ENCODE results near the gene FRAT2.
"Not testable (repeated sequence)": the region's sequence is repeated elsewhere in the genome, so short reads cannot be mapped to it uniquely, and the experiment has no call there.

The FRAT2 gene

DNA sequence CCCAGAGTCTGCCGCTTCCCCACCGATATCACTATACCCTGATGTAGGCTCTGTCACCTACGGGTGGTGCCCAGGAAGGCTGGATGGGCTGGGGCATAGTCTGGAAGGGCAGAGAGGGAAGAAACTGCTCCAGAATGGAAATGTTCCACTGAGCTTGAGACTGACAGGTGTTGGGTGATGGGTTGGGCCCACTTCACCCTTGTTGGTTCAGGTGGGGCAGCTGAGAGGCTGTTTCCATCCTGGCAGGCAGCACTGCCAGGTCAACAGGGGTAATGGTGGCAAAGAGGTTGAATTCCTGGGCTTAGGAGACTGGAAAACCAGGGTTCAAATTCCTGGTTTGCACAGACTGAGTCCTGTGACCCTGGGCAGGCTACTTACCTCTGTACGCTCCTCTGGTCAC is 28.5 kb upstream of the FRAT2 start:
- no peak for TF ChIP-seq POLR2A (IDR thresholded peaks at IDR 0.05; ENCODE audit: low read length)
- no peak for TF ChIP-seq GATA1 (IDR thresholded peaks at IDR 0.05; ENCODE audit: low read depth, low read length)
- no peak for DNase-seq

DNA sequence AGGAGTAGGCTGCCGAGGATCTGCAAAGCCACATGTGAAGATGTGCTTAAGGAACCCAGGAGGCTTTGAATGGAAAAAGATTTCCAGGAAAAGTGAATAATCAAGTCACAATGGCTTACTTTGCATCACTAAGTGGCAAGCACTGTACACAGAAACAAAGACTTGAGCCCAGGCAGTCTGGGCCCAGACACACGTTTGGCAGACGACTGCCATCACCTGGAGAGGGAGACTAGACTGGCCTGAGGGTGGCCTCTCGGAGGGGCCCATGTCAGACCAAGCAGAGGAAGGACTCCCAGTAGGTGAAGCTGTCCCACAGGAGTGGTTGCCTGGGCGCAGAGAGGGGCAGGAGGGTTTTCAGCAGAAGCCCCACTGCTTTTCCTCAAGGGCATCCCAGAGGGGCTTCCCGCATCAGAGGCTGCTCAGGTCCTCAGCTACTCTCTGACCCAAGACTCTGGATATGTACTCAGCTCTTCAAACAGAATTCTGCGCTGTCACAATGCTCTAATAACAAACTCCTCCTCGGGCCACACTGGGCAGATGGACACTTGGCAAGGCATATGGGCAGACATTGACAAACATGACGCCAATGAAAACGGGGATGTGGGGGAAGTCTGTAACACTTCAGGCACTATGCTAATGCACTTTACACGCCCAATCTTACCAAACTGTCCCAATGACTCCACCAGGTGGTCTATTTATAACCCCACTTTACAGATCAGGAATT is 27.9 kb upstream of the FRAT2 start:
- DNase-seq: no peak
- TF ChIP-seq GATA1 (IDR thresholded peaks at IDR 0.05; ENCODE audit: low read depth, low read length) (no peak), POLR2A (IDR thresholded peaks at IDR 0.05; ENCODE audit: low read length) (no peak)

GRCh38 chr10:97361537-97361901 is 27.0 kb upstream of the FRAT2 start:
- no peak for DNase-seq
- TF ChIP-seq POLR2A (IDR thresholded peaks at IDR 0.05; ENCODE audit: low read length): no peak
- no peak for TF ChIP-seq GATA1 (IDR thresholded peaks at IDR 0.05; ENCODE audit: low read depth, low read length)

DNA sequence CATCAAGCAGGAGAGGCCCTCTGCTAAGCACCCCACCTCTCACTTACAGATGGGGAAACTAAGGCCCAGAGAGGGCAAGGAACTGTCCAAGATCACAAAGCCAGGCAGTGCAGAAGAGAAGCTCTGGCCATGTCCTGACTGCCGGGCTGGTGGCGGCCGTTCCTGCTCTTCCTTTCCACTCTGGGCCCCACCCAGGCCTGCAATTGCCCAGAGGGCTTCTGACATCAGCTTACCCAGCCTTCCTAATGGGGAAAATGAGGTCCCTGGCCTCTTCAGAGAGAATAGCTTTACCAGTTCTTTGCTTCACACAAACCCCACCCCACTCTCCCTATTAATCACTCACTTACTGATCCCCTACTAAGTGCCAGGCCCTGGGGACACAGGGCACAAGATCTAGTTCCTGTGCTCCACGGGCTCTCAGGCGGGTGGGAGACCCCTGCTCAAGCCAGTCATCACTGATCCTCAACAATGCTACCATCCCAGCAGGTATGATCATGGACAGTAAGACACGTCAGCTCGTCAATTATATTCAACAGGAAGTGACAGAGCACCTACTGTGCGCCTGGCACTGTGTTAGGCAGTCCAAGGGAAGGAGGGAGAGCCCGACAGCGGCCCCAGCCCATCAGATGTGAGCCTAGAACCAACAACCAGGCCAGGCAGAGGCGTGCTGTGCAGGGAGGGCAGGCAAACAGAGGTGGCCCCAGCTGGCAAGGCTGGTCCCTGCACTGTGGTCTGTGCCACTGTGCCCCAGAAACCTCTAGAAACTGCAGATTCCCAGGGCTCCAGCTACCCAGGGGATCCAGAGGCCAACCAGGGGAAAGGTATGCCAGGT is 26.4 kb upstream of the FRAT2 start:
- DNase-seq: no peak
- no peak for TF ChIP-seq GATA1 (IDR thresholded peaks at IDR 0.05; ENCODE audit: low read depth, low read length)

DNA sequence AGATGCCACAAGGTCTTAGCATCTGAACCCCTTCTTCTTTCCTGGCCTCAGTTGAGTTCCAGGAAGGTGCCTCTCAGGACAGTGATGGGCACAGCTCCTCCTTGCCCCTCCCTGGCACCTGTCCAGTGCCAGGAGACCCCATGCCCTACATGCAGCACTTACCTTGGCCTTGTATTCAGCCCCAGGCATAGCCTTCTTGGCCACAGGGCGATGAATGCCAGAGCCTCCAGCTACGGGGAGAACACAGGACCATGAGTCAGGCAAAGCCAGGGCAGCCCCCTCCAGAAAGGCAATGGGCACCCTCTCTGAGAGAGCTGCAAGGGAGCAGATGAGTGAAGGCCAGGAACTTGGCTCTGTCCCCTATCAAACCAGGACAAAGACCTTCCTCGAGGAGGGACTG is 24.3 kb upstream of the FRAT2 start:
- no peak for TF ChIP-seq POLR2A (IDR thresholded peaks at IDR 0.05; ENCODE audit: low read length)
- no peak for TF ChIP-seq GATA1 (IDR thresholded peaks at IDR 0.05; ENCODE audit: low read depth, low read length)
- DNase-seq: no peak

GRCh38 chr10:97358349-97358748 is 23.8 kb upstream of the FRAT2 start:
- DNase-seq: no peak
- TF ChIP-seq POLR2A (IDR thresholded peaks at IDR 0.05; ENCODE audit: low read length) (no peak), GATA1 (IDR thresholded peaks at IDR 0.05; ENCODE audit: low read depth, low read length) (no peak)

DNA sequence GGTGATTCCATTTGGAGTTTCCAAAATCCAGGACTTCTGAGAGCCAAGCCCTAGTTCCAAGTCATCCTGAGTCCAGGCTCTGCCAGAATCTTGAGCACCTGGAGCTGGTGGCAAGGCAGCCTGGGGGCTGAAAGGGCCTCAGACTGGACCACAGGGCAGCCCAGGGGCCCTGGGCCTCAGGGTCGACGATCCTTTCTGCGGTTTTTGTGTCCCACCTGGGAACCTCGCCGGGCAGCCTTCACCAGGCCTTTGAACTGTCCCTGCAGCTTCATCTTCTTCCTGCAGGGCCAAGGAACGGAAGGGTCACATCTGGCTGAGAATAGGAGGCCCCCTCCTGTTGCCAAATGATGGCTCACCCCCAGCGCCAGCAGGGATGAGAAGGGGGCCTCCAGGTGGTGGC is 22.4 kb upstream of the FRAT2 start:
- TF ChIP-seq POLR2A (IDR thresholded peaks at IDR 0.05; ENCODE audit: low read length) (no peak), GATA1 (IDR thresholded peaks at IDR 0.05; ENCODE audit: low read depth, low read length) (no peak)
- no peak for DNase-seq

DNA sequence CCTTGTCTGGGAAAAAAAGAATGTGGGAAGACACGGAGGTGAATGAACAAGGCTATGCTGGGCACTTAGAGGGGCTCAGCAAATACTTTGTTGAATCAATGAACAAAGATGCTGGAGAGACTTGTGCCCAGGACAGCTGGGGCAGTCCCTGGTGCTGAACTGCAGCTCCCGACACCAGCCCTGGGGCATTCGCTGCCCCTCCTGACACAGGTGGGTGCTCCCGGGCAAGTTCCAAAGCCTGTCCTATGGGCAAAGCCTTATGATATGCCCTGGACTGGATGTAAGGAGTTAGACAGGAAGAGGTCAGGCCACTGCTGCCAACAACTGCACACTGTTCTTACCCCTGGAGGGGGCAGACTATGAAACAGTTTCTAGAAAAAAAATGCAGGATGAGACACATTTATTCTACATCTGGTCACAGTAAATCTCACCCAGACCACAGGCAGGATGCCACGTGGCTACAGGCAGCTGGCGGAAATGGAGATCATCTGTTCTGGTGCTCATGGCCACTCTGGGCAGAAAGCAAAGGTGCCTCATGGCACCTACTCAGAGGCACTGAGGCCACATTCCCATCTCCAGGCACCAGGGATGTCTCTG is 21.9 kb upstream of the FRAT2 start:
- no peak for TF ChIP-seq POLR2A (IDR thresholded peaks at IDR 0.05; ENCODE audit: low read length)
- no peak for TF ChIP-seq GATA1 (IDR thresholded peaks at IDR 0.05; ENCODE audit: low read depth, low read length)
- no peak for DNase-seq

- DNase-seq: peak; percentile 23 to 35
- no peak for TF ChIP-seq POLR2A (IDR thresholded peaks at IDR 0.05; ENCODE audit: low read length)
- no peak for TF ChIP-seq GATA1 (IDR thresholded peaks at IDR 0.05; ENCODE audit: low read depth, low read length)
Measured at GRCh38 chr10:97355571-97355975, 21.0 kb upstream of the FRAT2 start.

- DNase-seq: no peak
- no peak for TF ChIP-seq POLR2A (IDR thresholded peaks at IDR 0.05; ENCODE audit: low read length)
- TF ChIP-seq GATA1 (IDR thresholded peaks at IDR 0.05; ENCODE audit: low read depth, low read length): no peak
Measured at GRCh38 chr10:97353945-97354344, 19.4 kb upstream of the FRAT2 start.

DNA sequence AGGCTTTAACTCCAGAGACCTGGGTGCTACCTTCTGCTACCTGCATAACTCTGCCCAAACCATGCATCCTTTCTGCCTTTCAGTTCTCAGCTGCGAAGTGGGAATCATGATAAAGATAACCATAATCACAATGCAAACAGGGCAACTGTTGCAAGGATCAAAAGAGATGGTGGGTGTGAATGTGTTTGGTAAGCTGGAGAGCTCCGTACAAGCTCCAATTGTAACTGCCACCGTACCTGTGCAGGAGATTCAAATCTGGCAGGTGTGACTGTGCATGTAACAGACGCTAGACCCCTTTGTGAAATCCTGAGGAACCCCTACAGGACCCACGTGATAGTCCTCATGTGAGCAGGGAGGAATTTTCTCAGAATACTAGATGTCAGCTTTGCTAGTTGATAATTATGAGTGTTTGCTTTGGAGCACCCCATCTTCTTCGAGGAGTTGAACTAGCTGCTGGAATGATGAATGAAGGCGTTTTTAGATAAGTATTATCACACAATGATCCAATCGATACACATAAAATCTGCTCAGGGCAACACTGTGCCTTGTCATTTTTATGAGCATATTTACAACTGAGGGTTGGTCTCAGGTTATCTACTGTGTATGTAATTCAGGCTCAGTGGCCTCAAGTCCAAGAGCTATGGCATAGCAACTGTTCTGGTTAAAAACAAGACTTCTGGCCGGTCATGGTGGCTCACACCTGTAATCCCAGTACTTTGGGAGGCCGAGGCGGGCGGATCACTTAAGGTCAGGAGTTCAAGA is 15.4 kb upstream of the FRAT2 start:
- no peak for DNase-seq
- TF ChIP-seq GATA1 (IDR thresholded peaks at IDR 0.05; ENCODE audit: low read depth, low read length): no peak
- TF ChIP-seq POLR2A (IDR thresholded peaks at IDR 0.05; ENCODE audit: low read length): no peak

GRCh38 chr10:97347317-97347716 is 12.8 kb upstream of the FRAT2 start:
- TF ChIP-seq GATA1 (IDR thresholded peaks at IDR 0.05; ENCODE audit: low read depth, low read length) (no peak), POLR2A (IDR thresholded peaks at IDR 0.05; ENCODE audit: low read length) (no peak)
- peak in 1 of 2 experiments; percentile 30 for DNase-seq

DNA sequence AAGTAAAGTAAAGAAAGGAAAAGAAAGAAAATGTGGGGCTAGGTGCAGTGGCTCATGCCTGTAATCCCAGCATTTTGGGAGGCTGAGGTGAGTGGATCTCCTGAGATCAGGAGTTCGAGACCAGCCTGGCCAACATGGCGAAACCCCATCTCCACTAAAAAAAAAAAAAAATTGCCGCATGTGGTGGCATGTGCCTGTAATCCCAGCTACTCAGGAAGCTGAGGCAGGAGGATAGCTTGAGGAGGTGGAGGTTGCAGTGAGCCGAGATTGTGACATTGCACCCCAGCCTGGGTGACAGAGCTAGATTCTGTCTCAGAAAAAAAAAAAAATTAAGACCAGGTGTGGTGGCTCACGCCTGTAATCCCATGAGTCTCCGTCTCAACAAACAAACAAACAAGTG is 9.1 kb upstream of the FRAT2 start:
- not testable (repeated sequence) for DNase-seq

- DNase-seq: no peak
- TF ChIP-seq GATA1 (IDR thresholded peaks at IDR 0.05; ENCODE audit: low read depth, low read length) (no peak), POLR2A (IDR thresholded peaks at IDR 0.05; ENCODE audit: low read length) (no peak)
Measured at GRCh38 chr10:97341416-97341815, 6.9 kb upstream of the FRAT2 start.
